ENCODE results near the gene SIT1.

Gene SIT1

DNA sequence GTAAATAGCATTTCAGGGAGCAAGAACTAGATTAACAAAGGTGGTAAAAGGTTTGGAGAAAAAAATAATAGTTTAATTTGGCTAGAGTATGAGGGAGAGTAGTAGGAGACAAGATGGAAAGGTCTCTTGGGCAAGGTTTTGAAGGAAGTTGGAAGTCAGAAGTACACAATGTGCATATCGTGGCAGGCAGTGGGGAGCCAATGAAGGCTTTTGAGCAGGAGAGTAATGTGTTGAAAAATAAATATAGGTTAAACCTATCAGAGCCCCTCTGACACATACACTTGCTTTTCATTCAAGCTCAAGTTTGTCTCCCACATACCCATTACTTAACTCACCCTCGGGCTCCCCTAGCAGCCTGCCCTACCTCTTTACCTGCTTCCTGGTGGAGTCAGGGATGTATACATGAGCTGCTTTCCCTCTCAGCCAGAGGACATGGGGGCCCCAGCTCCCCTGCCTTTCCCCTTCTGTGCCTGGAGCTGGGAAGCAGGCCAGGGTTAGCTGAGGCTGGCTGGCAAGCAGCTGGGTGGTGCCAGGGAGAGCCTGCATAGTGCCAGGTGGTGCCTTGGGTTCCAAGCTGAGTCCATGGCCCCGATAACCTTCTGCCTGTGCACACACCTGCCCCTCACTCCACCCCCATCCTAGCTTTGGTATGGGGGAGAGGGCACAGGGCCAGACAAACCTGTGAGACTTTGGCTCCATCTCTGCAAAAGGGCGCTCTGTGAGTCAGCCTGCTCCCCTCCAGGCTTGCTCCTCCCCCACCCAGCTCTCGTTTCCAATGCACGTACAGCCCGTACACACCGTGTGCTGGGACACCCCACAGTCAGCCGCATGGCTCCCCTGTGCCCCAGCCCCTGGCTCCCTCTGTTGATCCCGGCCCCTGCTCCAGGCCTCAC, 22.6 kb upstream of the SIT1 start, which contains the start of gene CA9:
CA9 (plus strand) TSS at position 797 of the 893 bp plus-strand sequence; CDS start at position 829, 32 bp downstream.
- Mint-ChIP-seq H3K27ac (peak within 1 kb of the TSS; percentile 5), H3K36me3 (no peaks in the 10 kb centered on the region), H3K4me1 (peaks cover 15% of the 10 kb centered on the region), H3K4me3 (peak within 1 kb of the TSS; percentile 29), H3K27me3 (peaks cover 13% of the 10 kb centered on the region), H3K9me3 (no peaks in the 10 kb centered on the region)
- ATAC-seq = no peak

DNA sequence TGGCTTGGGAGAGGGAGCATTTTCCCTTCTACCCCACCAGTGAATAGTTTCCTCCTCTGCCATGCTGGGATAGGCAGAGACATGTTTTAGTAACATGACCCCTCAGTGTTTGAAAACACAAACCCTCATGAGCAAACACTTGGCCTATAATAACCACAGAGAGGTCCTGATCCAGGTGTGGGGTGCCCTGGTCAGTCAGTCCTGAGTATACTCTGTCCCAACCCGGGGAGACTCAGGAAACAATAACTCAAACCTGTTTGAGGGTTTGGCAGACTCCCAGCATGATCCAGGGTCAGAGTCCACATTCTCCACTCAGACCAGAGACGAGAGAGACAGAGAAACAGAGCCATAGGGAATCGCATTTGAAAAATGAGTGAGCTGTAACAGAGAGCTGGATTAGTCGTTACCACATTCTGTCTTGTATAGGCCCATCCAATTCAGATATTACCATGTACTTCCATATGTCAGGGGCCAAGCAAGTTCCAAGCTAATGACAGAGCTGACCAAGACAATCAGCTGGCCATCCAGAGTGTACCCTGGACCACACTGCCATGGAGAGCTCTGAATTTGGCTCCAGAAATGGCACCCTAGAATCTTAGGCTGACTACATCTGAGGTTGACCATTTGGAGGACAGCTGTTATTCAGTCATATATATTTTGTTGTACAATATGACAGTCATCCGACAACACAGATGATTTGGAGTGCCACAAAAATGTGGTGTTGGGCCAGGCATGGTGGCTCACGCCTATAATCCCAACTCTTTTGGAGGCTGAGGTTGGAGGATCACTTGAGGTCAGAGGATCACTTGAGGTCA, 18.8 kb upstream of the SIT1 start:
- Mint-ChIP-seq H3K9me3 (no peaks in the 10 kb centered on the region), H3K36me3 (no peaks in the 10 kb centered on the region), H3K27me3 (peaks cover 7% of the 10 kb centered on the region), H3K4me3 (no peak overlapping the region), H3K4me1 (peaks cover 24% of the 10 kb centered on the region), H3K27ac (no peak overlapping the region)
- no peak for ATAC-seq

DNA sequence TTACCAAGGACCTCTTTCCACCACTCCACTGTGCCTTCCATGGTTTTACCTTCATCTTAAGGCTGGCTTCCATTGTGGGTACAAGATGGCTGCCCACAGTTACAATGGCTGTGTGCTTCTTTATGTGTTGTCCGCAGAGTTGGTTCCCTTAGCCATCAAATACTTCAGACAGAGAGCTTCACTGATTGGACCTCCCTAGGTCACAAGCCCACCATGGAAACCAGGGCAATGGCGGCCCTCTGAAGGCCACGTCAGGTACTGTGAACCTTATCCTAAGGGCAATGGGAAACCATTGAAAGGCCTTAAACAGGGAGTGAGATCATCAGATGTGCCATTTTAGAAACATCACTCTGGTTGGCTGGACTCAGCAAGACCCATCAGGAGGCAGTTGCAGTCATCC, 17.2 kb upstream of the SIT1 start:
- H3K4me3 Mint-ChIP-seq = no peak overlapping the region
- no peaks in the 10 kb centered on the region for H3K36me3 Mint-ChIP-seq
- H3K27me3 Mint-ChIP-seq = no peaks in the 10 kb centered on the region
- no peak for ATAC-seq
- no peaks in the 10 kb centered on the region for H3K9me3 Mint-ChIP-seq
- H3K4me1 Mint-ChIP-seq = peaks cover 19% of the 10 kb centered on the region
- H3K27ac Mint-ChIP-seq = no peak overlapping the region

DNA sequence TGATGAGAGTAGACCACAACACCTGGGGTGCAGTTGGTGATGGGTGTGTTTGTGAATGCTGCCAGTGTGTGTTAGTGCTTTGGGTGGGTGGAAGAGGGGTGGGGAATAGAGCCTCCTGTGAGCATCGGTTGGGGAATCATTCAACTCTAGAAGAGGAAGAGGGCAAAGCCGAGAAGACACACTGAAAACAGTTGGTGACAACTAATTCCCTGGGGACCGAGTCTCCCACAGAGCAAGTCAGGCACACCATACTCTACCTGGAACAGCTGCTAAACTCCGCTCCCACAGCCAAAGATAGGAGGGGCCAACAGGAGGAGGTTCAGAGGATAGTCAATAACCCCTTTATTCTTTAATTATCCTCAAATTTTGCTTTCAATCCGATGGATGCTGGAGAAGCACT, 15.8 kb upstream of the SIT1 start:
- H3K4me3 Mint-ChIP-seq = no peak overlapping the region
- peaks cover 33% of the 10 kb centered on the region for H3K4me1 Mint-ChIP-seq
- no peaks in the 10 kb centered on the region for H3K9me3 Mint-ChIP-seq
- ATAC-seq = peak; percentile 56
- H3K27ac Mint-ChIP-seq = no peak overlapping the region
- no peaks in the 10 kb centered on the region for H3K27me3 Mint-ChIP-seq
- H3K36me3 Mint-ChIP-seq = no peaks in the 10 kb centered on the region

DNA sequence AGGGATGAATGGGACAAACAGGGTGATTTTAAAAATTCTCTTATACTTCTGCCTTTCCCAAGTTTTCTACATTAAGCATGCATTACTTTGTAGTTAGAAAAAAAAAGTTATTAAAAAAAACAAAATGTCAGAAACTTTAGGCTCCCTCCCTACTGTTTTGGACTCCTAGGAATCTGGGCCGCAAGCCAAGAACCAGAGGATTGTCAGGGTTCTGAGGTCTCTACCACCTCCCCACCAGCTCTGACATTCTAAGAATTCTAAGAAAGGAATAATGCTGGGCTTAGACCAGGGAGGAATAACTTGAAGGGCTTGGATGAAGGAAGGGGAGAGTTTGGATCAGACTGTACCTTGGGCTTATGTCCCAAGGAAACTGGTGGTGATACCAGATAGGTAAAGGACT, 15.3 kb upstream of the SIT1 start:
- Mint-ChIP-seq H3K9me3 (no peaks in the 10 kb centered on the region), H3K27ac (no peak overlapping the region), H3K4me3 (no peak overlapping the region), H3K27me3 (no peaks in the 10 kb centered on the region), H3K36me3 (peaks cover 2% of the 10 kb centered on the region), H3K4me1 (peaks cover 35% of the 10 kb centered on the region)
- no peak for ATAC-seq

DNA sequence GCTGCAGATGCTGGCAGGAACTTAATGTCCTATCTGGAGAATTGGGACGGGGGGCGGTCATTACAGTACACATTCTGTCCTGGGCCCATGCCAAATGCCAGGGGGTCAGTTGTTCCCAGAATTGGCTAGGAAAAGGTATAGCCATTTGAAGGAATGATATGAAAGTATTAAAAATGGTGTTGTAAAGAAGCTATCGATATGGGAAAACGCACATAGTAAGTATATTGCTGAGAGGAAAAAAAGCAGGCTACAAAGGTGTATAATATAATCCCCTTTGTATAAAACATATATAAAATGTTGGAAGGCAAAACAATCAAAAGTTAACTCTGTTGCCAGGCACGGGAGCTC, 14.7 kb upstream of the SIT1 start:
- H3K4me3 Mint-ChIP-seq = peak overlapping the region; percentile 82
- no peaks in the 10 kb centered on the region for H3K27me3 Mint-ChIP-seq
- peak overlapping the region; percentile 77 for H3K27ac Mint-ChIP-seq
- no peak for ATAC-seq
- peaks cover 41% of the 10 kb centered on the region for H3K4me1 Mint-ChIP-seq
- H3K9me3 Mint-ChIP-seq = no peaks in the 10 kb centered on the region
- peaks cover 8% of the 10 kb centered on the region for H3K36me3 Mint-ChIP-seq

DNA sequence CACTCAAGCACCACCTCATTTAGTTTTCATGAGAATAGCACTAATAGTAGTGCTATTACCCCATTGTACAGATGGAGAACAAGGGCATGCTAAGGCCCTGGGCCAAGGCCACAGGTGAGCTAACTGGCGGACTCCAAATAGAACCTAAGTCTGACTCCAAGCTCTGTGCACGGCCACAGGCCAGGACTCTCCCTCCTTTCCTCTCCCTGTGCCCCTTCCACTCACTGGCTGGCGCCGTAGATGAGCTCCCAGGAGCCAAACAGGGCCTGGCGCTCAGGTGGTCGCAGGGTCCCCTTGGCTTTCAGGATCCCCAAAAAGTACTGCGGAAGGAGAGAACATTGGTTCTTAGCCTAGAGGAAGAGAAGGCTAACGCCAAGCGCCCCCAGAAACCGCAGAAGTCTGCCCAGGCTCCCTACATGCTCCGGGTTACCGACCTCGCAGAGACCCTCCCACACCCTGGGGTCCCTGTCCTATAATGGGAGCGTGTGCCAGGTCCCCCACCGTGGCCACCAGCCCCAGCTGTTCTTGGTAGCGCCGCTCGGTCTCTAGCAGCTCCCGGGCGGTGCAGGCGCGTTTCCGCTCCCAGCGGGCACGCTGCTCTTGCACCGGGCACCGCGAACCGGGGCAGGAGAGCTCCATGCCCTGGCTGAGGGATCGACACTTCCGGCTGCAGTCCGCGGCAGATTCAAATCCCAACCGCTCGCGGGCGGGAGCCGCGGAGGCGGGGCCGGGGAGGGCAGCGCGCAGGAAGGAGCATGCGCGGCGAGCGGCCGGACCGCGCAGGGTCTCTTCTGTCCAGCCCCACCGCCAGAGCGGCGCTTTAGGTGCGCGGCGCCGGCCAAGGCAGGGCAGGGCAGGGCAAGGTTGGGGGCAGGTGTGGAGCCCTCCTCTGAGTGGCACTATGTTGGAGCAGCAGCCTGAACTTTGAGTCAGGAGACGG, 14.1 kb upstream of the SIT1 start, which contains the start of gene ARHGEF39:
ARHGEF39 (minus strand) TSS at position 665 of the 940 bp plus-strand sequence; CDS start at position 639, 26 bp downstream.
- Mint-ChIP-seq H3K27me3 (no peaks in the 10 kb centered on the region), H3K4me1 (peaks cover 48% of the 10 kb centered on the region), H3K4me3 (peak within 1 kb of the TSS; percentile 82), H3K36me3 (peaks cover 13% of the 10 kb centered on the region), H3K27ac (peak within 1 kb of the TSS; percentile 77), H3K9me3 (no peaks in the 10 kb centered on the region)
- peak; percentile 79 for ATAC-seq

DNA sequence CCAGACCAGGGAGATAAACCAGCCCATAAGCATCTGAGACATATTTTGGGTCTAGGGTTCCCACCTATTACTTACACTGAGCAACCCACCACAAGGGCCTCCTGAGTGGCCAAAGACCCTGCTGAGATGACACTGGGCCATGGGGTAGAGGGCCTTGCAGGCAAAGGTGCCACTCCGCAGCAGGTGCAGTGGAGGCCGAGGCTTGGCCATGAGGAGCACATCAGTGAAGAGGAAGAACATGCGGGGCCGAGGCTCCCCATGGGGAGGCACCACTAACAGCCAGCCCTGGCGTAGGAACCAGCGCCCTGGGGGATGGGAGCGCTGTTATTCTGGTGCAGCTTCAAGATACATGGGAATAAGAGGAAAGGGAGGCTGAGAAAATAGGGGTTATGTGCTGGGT, 11.7 kb upstream of the SIT1 start:
- Mint-ChIP-seq H3K9me3 (no peaks in the 10 kb centered on the region), H3K4me3 (no peak overlapping the region), H3K27ac (peak overlapping the region; percentile 16), H3K36me3 (peaks cover 22% of the 10 kb centered on the region), H3K27me3 (no peaks in the 10 kb centered on the region), H3K4me1 (peaks cover 66% of the 10 kb centered on the region)
- ATAC-seq = no peak

DNA sequence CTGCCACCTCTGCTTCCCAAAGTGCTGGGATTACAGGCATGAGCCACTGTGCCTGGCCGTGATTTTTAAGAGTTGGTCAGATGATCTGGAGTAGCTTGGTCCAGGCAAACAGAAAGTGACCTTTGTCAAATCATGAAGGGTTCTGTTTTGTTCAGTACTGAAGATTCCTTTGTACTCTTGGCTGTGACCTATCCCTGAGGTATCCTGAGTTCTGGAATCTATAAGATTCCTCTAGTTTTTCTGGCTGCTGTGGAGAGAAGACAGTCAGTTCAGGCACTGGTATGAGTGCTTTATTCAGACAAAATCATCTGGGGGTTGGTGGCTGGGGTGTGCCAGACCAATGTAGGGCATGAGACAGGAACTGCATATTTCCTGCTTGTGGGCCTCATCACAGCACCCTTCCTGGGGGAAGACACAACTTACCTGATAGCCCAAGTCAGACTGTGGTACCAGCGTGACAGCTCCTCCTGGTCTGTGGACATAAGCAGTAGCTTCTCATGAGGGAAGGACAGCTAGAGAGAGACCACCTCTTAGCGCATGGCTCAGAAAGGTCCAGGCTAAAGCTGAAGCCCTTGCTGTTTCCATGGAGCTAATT, 11.1 kb upstream of the SIT1 start:
- Mint-ChIP-seq H3K27ac (peak overlapping the region; percentile 16), H3K4me1 (peaks cover 71% of the 10 kb centered on the region), H3K4me3 (no peak overlapping the region), H3K27me3 (no peaks in the 10 kb centered on the region), H3K36me3 (peaks cover 22% of the 10 kb centered on the region), H3K9me3 (no peaks in the 10 kb centered on the region)
- no peak for ATAC-seq

DNA sequence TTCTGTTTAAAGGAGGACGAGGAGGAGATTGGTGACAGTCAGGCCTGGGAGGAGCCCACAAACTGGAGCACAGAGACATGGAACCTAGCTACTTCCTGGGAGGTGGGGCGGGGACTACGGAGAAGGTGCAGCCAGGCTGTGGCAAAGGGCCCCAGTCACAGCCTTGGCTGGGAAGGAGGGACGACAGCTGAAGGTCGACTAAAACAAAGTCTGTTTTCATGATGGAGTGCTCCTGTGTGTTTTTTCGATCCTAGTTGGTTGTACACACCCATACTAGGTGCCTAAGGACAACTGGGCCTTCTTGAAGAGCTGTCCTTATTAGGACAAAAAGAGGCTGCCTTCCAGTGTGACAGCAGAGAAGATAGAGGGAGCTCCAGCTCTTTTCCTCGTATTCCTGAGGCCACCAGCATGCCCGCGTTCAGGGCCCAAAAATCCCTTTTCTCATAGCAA, 10.3 kb upstream of the SIT1 start:
- H3K27me3 Mint-ChIP-seq = no peaks in the 10 kb centered on the region
- no peak overlapping the region for H3K27ac Mint-ChIP-seq
- H3K4me3 Mint-ChIP-seq = no peak overlapping the region
- H3K36me3 Mint-ChIP-seq = peaks cover 22% of the 10 kb centered on the region
- peaks cover 71% of the 10 kb centered on the region for H3K4me1 Mint-ChIP-seq
- H3K9me3 Mint-ChIP-seq = no peaks in the 10 kb centered on the region
- no peak for ATAC-seq

DNA sequence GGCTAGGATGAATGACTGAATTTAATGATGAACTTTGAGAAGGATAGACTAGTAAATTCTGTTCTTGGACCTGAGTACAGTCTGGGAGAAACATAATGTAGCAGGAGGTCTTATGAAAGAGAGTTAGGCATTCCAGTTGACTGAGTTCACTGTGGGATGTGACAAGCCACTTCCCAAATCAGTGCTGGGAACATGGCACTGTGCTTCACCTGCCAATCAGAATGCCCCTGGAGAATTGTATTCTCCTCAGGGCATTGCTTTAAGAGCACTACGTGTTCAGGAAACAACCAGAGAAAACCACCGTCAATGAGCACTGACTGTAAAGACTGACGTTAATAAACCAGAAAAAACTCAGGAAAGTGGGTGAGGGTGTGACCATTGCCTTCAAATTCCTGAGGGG, 8.6 kb upstream of the SIT1 start:
- peaks cover 22% of the 10 kb centered on the region for H3K36me3 Mint-ChIP-seq
- no peaks in the 10 kb centered on the region for H3K9me3 Mint-ChIP-seq
- H3K4me3 Mint-ChIP-seq = peak overlapping the region; percentile 94
- H3K4me1 Mint-ChIP-seq = peaks cover 66% of the 10 kb centered on the region
- H3K27me3 Mint-ChIP-seq = no peaks in the 10 kb centered on the region
- no peak for ATAC-seq
- peak overlapping the region; percentile 99 for H3K27ac Mint-ChIP-seq

DNA sequence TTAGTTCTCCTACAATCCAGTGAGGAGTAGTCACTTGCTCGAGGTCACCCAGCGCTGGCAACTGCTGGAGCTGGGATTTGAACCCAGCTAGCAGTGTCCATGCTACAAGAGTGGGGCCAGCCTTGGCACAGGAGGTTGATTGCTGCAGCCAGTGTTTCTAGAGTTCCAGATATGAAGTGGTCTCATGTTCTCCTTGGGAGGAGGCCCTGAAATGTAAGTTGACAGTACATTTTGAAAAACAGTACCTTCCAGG, 8.2 kb upstream of the SIT1 start:
- Mint-ChIP-seq H3K27me3 (no peaks in the 10 kb centered on the region), H3K4me3 (peak overlapping the region; percentile 94), H3K27ac (peak overlapping the region; percentile 99), H3K9me3 (no peaks in the 10 kb centered on the region), H3K36me3 (peaks cover 22% of the 10 kb centered on the region), H3K4me1 (peaks cover 66% of the 10 kb centered on the region)
- no peak for ATAC-seq

DNA sequence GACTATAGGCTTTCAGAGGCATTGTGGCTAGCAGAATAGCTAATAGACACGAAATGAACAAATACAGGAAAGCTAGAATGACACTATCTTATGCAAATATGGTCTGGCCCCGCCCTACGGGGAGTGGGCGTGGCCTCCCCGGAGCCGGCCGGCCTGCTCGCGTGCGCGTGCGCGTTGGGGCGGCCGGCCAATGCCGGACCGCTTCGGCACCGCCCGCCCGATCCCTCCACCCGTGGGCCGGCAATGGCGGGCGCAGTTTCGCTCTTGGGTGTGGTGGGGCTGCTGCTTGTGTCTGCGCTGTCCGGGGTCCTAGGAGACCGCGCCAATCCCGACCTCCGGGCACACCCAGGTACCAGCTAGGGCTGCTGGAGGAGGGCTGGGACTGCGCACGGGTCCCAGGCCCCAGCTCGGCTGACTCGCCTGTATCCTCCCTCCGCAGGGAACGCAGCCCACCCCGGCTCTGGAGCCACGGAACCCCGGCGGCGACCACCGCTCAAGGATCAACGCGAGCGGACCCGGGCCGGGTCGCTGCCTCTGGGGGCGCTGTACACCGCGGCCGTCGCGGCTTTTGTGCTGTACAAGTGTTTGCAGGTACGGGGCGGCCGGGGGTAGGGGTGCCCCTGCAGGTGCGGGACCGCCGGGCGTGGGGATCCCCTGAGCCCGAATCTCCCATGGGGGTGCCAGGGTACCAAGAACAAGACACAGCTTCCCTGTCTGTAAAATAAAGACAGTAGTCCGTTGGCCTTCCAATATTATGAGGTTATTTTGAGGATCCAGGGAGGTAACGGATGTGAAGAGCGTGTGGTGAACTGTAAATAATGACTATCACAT, 7.6 kb upstream of the SIT1 start, which contains the start of gene CCDC107:
CCDC107 (plus strand) TSS at position 156 of the 831 bp plus-strand sequence; CDS start at position 244, 88 bp downstream.
- H3K27ac Mint-ChIP-seq = peak within 1 kb of the TSS; percentile 99
- peak within 1 kb of the TSS; percentile 94 for H3K4me3 Mint-ChIP-seq
- H3K27me3 Mint-ChIP-seq = no peaks in the 10 kb centered on the region
- peak; percentile 89 for ATAC-seq
- H3K36me3 Mint-ChIP-seq = peaks cover 22% of the 10 kb centered on the region
- H3K4me1 Mint-ChIP-seq = peaks cover 66% of the 10 kb centered on the region
- no peaks in the 10 kb centered on the region for H3K9me3 Mint-ChIP-seq

Data from stimulated activated memory B cell treated with anti-CD40 and anti-IgM and Interleukin-4, amounts not matched to agents 10 μg/mL and 1 μg/mL and 100 μg/mL, for 72 hours (primary cell).